Effector memory CD8-positive, alpha-beta T cell (primary cell): ENCODE data around the gene DNASE1.

ENCODE experiments used
- ATAC-seq: fragments of 150-1000 bp; cut with Tn5 transposase; replicated peaks from 2 replicates; pipeline ENCODE4 v1.10.0; 2021; ENCODE audit warnings: mild to moderate bottlenecking, moderate library complexity
- DNase-seq, 3 experiments: peaks; one replicate each; pipeline ENCODE4 v3.0.0; 2021
- H3K27ac Mint-ChIP-seq, 2 donors: one replicate each; pipeline ENCODE4 v1.8.0; 2022; ENCODE audit warnings: mild to moderate bottlenecking in 2 of 2, mixed read lengths in 2 of 2, moderate library complexity in 2 of 2
- H3K27me3 Mint-ChIP-seq, 2 donors: one replicate each; pipeline ENCODE4 v1.8.0; 2022; ENCODE audit warnings: mixed read lengths in 2 of 2
- H3K36me3 Mint-ChIP-seq: one replicate; pipeline ENCODE4 v1.8.0; 2022; ENCODE audit warnings: mild to moderate bottlenecking, moderate library complexity, mixed read lengths; ENCODE audit not compliant: insufficient read depth
- H3K4me1 Mint-ChIP-seq, 2 donors: one replicate each; pipeline ENCODE4 v1.8.0; 2022; ENCODE audit warnings: low read depth in 2 of 2, mixed read lengths in 2 of 2
- H3K4me3 Mint-ChIP-seq, 2 donors: one replicate each; pipeline ENCODE4 v1.8.0; 2022; ENCODE audit warnings: mild to moderate bottlenecking in 2 of 2, mixed read lengths in 2 of 2, moderate library complexity in 2 of 2
- H3K9me3 Mint-ChIP-seq, 2 donors: one replicate each; pipeline ENCODE4 v1.8.0; 2022; ENCODE audit warnings: mixed read lengths in 2 of 2

The DNASE1 gene

DNA sequence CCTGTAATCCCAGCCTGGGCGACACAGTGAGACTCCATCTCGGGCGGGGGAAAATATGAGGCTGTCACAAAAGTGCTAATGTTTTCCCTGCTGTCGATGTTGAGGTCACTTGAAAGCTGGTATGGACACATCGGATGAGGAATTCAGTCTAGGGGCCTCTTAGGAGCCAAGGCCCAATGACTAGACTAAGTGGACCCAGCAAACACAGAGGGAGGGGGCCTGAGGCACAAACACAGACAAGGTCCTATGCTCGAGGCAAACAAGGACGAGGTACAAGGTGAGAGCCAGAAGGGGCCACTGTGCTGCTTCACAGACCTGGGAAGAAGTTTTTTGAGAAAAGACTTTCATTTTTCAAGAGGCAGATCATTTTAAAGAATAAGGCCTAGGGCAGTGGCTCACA, 47.6 kb downstream of the DNASE1 start:
- Mint-ChIP-seq H3K36me3 (peaks cover 7% of the 10 kb centered on the region), H3K4me3 (no peak overlapping the region), H3K27ac (no peak overlapping the region), H3K4me1 (no peaks in the 10 kb centered on the region), H3K27me3 (no peaks in the 10 kb centered on the region), H3K9me3 (no peaks in the 10 kb centered on the region)
- DNase-seq (no peak), ATAC-seq (no peak)

DNA sequence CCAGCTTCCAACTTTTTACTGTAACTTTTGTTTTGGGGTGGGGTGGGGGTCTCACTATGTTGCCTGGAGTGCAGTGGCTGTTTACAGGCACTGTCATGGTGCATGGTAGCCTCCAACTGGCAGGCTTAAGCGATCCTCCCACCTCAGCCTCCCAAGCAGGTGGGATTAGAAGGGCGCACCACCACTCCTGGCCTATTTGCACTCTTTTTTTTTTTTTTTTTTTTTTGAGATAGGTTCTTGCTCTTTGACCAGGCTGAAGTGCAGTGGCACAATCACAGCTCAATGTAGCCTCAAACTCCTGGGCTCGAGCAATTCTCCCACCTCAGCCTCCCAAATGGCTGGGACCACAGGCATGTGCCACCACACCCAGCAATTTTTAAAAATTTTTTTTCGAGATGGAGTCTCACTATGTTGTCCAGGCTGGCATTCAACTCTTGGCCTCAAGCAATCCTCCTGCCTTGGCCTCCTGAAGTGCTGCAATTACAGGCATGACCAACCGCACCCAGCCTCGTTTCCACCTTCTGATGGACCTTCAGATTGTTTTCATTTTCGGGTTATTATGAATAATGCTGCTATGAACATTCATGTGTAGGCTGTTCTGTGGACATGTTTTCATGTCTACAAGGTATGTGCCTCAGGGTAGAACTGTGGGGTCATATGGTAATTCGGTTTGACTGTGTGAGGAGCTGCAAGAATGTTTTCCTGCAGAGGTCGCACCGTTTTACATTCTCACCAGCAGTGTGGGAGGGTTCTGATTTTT, 51.9 kb downstream of the DNASE1 start:
- Mint-ChIP-seq H3K9me3 (no peaks in the 10 kb centered on the region), H3K4me1 (no peaks in the 10 kb centered on the region), H3K27me3 (no peaks in the 10 kb centered on the region), H3K4me3 (no peak overlapping the region), H3K36me3 (no peaks in the 10 kb centered on the region), H3K27ac (no peak overlapping the region)
- DNase-seq (no peak), ATAC-seq (no peak)
